T-helper 2 cell treated with Interferon-gamma antibody and Interleukin-4, amounts not matched to agents 100 ng/mL and 5 ng/mL, for 36 hours (primary cell): ENCODE measurements around the gene IL17REL. TPM values are rescaled to one million over a fixed set of nuclear protein-coding genes. Genes with fewer than 3 reads are reported as not detected.

Experiments
- intact Hi-C: fragments of 100-400 bp; cut with micrococcal nuclease; formaldehyde crosslinking; loops from one replicate; pipeline ENCODE4 v1.15.1; 2023
- total RNA-seq: library from RNA; stranded (reverse); gene quantifications from 2 replicates; pipeline ENCODE4 v1.2.3, GENCODE V29; 2022

Gene IL17REL
- total RNA-seq, 1 donor from 2014 or later, result not detected

- intact Hi-C loops, result loop anchor here (2.0 kb wide), 1 partner anchor 33 kb away; no protein-coding TSS in a partner anchor
Measured at GRCh38 chr22:49969751-49970527, 42.6 kb downstream of the IL17REL start.

- intact Hi-C loops, result no loop called here
Measured at GRCh38 chr22:49968831-49969661, 43.5 kb downstream of the IL17REL start.

GRCh38 chr22:49968313-49968830 is 44.2 kb downstream of the IL17REL start:
- intact Hi-C loops, result no loop called here

GRCh38 chr22:49967706-49968208 is 44.8 kb downstream of the IL17REL start:
- intact Hi-C loops, result no loop called here

- intact Hi-C loops, result no loop called here
Measured at GRCh38 chr22:49966774-49967705, 45.5 kb downstream of the IL17REL start.

GRCh38 chr22:49966041-49966773 is 46.4 kb downstream of the IL17REL start:
- intact Hi-C loops, result no loop called here

GRCh38 chr22:49965091-49966040 is 47.2 kb downstream of the IL17REL start:
- intact Hi-C loops, result no loop called here

GRCh38 chr22:49964136-49965090 is 48.2 kb downstream of the IL17REL start:
- intact Hi-C loops, result no loop called here

- intact Hi-C loops, result no loop called here
Measured at GRCh38 chr22:49963647-49964026, 48.9 kb downstream of the IL17REL start.

GRCh38 chr22:49962751-49963646 is 49.6 kb downstream of the IL17REL start:
- intact Hi-C loops, result no loop called here

- intact Hi-C loops, result no loop called here
Measured at GRCh38 chr22:49962012-49962750, 50.4 kb downstream of the IL17REL start.

GRCh38 chr22:49961601-49962011 is 51.0 kb downstream of the IL17REL start:
- intact Hi-C loops, result no loop called here

GRCh38 chr22:49961005-49961600 is 51.5 kb downstream of the IL17REL start:
- intact Hi-C loops, result no loop called here

- intact Hi-C loops, result loop anchor here (1.0 kb wide), 2 partner anchors 24 to 42 kb away; partner anchors contain the start of genes ALG12 and CRELD2
Measured at GRCh38 chr22:49960159-49961004, 52.2 kb downstream of the IL17REL start, which contains the start of gene PIM3. TSS of gene PIM3 (plus strand) at chr22:49960772. CDS start at chr22:49960948, 176 bp downstream.
